ENCODE measurements around the gene DAAM1.

- TF ChIP-seq, protein P1, sequence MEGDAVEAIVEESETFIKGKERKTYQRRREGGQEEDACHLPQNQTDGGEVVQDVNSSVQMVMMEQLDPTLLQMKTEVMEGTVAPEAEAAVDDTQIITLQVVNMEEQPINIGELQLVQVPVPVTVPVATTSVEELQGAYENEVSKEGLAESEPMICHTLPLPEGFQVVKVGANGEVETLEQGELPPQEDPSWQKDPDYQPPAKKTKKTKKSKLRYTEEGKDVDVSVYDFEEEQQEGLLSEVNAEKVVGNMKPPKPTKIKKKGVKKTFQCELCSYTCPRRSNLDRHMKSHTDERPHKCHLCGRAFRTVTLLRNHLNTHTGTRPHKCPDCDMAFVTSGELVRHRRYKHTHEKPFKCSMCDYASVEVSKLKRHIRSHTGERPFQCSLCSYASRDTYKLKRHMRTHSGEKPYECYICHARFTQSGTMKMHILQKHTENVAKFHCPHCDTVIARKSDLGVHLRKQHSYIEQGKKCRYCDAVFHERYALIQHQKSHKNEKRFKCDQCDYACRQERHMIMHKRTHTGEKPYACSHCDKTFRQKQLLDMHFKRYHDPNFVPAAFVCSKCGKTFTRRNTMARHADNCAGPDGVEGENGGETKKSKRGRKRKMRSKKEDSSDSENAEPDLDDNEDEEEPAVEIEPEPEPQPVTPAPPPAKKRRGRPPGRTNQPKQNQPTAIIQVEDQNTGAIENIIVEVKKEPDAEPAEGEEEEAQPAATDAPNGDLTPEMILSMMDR (IDR thresholded peaks at IDR 0.05 in 8 of 11, conservative IDR thresholded peaks at IDR 0.05 in 3 of 11): no peak
- TF ChIP-seq POLR2A (IDR thresholded peaks at IDR 0.05) (no peak), POLR2AphosphoS5 (IDR thresholded peaks at IDR 0.05) (no peak)
Observed at GRCh38 chr14:59370158-59370742, 181.8 kb downstream of the DAAM1 start.

All from spleen (tissue), 7 donors.